Keratinocyte (primary cell): ENCODE data around the gene UCK2. TPM values are rescaled to one million over a fixed set of nuclear protein-coding genes. Genes with fewer than 3 reads are reported as not detected.

Experiments used
- DNase-seq: peaks from one replicate; pipeline ENCODE4 v3.0.0-alpha.2; 2011; ENCODE audit warnings: low read depth, missing footprints, low spot score
- FAIRE-seq: peaks from 2 replicates; lab custom pipeline; 2011; peaks lifted over from hg19 to GRCh38; lab: Jason Lieb, UNC
- H2AFZ ChIP-seq: 2 replicates; pipeline ENCODE4 v1.6.0; 2012; ENCODE audit warnings: low read length, control low read depth, inconsistent platforms; ENCODE audit not compliant: control insufficient read depth
- H3K27ac ChIP-seq: 2 replicates; pipeline ENCODE4 v1.5.1; 2011; ENCODE audit warnings: low read length; ENCODE audit not compliant: control insufficient read depth, insufficient read depth
- H3K27me3 ChIP-seq: 3 replicates; pipeline ENCODE4 v1.6.0; 2011; ENCODE audit warnings: low read length; ENCODE audit not compliant: control insufficient read depth, insufficient read depth; ENCODE audit errors: extremely low read depth
- H3K36me3 ChIP-seq, 2 experiments: 2 replicates in 1 of 2; 3 replicates in 1 of 2; pipeline ENCODE4 v1.5.1; 2011; ENCODE audit warnings: low read length in 2 of 2, mild to moderate bottlenecking in 1 of 2; ENCODE audit not compliant: control insufficient read depth in 2 of 2, insufficient read depth in 2 of 2; ENCODE audit errors: extremely low read depth in 1 of 2
- H3K4me1 ChIP-seq: 3 replicates; pipeline ENCODE4 v1.5.1; 2011; ENCODE audit warnings: low read length; ENCODE audit not compliant: control insufficient read depth, insufficient read depth; ENCODE audit errors: extremely low read depth
- H3K4me2 ChIP-seq: 3 replicates; pipeline ENCODE4 v1.6.0; 2011; ENCODE audit warnings: low read depth, low read length; ENCODE audit not compliant: control insufficient read depth, insufficient read depth; ENCODE audit errors: extremely low read depth
- H3K4me3 ChIP-seq, 3 experiments: fragments of 200-600 bp in 1 of 3; sonication (generic) in 1 of 3; 2 replicates in 2 of 3; 3 replicates in 1 of 3; pipeline ENCODE4 v1.5.1; 2011 to 2016; ENCODE audit warnings: low read length in 3 of 3, mild to moderate bottlenecking in 3 of 3, control low read depth in 2 of 3, inconsistent platforms in 1 of 3, low read depth in 1 of 3, mixed read lengths in 1 of 3, mixed run types in 1 of 3, moderate library complexity in 1 of 3; ENCODE audit not compliant: control insufficient read depth in 2 of 3, insufficient read depth in 2 of 3; ENCODE audit errors: extremely low read depth in 1 of 3
- H3K79me2 ChIP-seq: 2 replicates; pipeline ENCODE4 v1.6.0; 2012; ENCODE audit warnings: low read length; ENCODE audit not compliant: control insufficient read depth, insufficient read depth
- H3K9ac ChIP-seq: 3 replicates; pipeline ENCODE4 v1.6.0; 2011; ENCODE audit warnings: low read length; ENCODE audit not compliant: control insufficient read depth, insufficient read depth; ENCODE audit errors: extremely low read depth
- H3K9me1 ChIP-seq: 3 replicates; pipeline ENCODE4 v1.6.0; 2011; ENCODE audit warnings: low read length; ENCODE audit not compliant: control insufficient read depth, insufficient read depth; ENCODE audit errors: extremely low read depth
- H3K9me3 ChIP-seq: 2 replicates; pipeline ENCODE4 v1.5.1; 2012; ENCODE audit warnings: low read depth, low read length; ENCODE audit not compliant: control insufficient read depth
- H4K20me1 ChIP-seq: 3 replicates; pipeline ENCODE4 v1.6.0; 2011; ENCODE audit warnings: low read length; ENCODE audit not compliant: control insufficient read depth, insufficient read depth; ENCODE audit errors: extremely low read depth
- CTCF ChIP-seq, 3 experiments: IDR thresholded peaks in 1 of 3; conservative IDR thresholded peaks in 1 of 3; optimal IDR thresholded peaks in 1 of 3; 2 replicates in 2 of 3; 3 replicates in 1 of 3; pipeline versions ENCODE3 to v1.5.1; 2011; ENCODE audit warnings: low read length in 3 of 3, mild to moderate bottlenecking in 3 of 3, moderate library complexity in 2 of 3, control low read depth in 1 of 3, inconsistent platforms in 1 of 3; ENCODE audit not compliant: insufficient read depth in 2 of 3; ENCODE audit errors: extremely low read depth in 1 of 3
- EZH2 ChIP-seq: IDR thresholded peaks from one replicate; pipeline ENCODE4 v1.6.1; 2012; ENCODE audit warnings: inconsistent platforms, mild to moderate bottlenecking, low read length, moderate library complexity
- dilution Hi-C: fragments of 300-500 bp; cut with MboI; formaldehyde crosslinking; loops from one replicate; pipeline ENCODE4 v1.7.0; 2020; ENCODE audit warnings: low sequenced_read_pairs; ENCODE audit not compliant: extremely low pct_ligation_motif_present
- polyA plus RNA-seq, 5 experiments: library from polyadenylated mRNA; depleted of rRNA in 3 of 5; stranded (reverse) in 3 of 5; stranded (forward) in 1 of 5; unstranded in 1 of 5; fragments of >200 nt; gene quantifications; 1 replicate in 1 of 5; 2 replicates in 3 of 5; 3 replicates in 1 of 5; pipeline versions ENCODE4 v1.2.1 to v1.2.3, GENCODE V29; 2011 to 2012; ENCODE audit warnings: missing spikeins in 2 of 5, low read depth in 1 of 5, low replicate concordance in 1 of 5

UCK2 gene
- polyA plus RNA-seq, 1 donor (not counting 4 experiments of a cell fraction or from before 2014, with no cell fraction given), result 71.9 TPM

GRCh38 chr1:165885305-165885694 lies 57.9 kb downstream of the UCK2 start:
- Histone ChIP-seq H3K27ac (no peak overlapping the region), H3K9ac (no peak overlapping the region), H3K36me3 (peaks cover 0 to 3% of the 10 kb centered on the region in 2 experiments), H2AFZ (no peak overlapping the region), H3K4me1 (peaks cover 30% of the 10 kb centered on the region), H3K79me2 (peaks cover 91% of the 10 kb centered on the region), H3K4me3 (no peak overlapping the region), H4K20me1 (no peaks in the 10 kb centered on the region), H3K9me3 (no peaks in the 10 kb centered on the region), H3K4me2 (no peak overlapping the region), H3K27me3 (no peaks in the 10 kb centered on the region), H3K9me1 (no peaks in the 10 kb centered on the region)
- FAIRE-seq (no peak), DNase-seq (no peak)
- dilution Hi-C loops, result no loop called here
- TF ChIP-seq CTCF (optimal IDR thresholded peaks at IDR 0.05 in 1 of 3, IDR thresholded peaks at IDR 0.05 in 1 of 3, conservative IDR thresholded peaks at IDR 0.05 in 1 of 3; ENCODE audit: extremely low read depth in 1 of 3, insufficient read depth in 2 of 3, low read length in 3 of 3) (no peak), EZH2 (no peak)

- no peak overlapping the region for H2AFZ ChIP-seq
- H3K4me3 ChIP-seq, result no peak overlapping the region
- dilution Hi-C loops, result no loop called here
- peaks cover 90% of the 10 kb centered on the region for H3K79me2 ChIP-seq
- H3K27me3 ChIP-seq, result no peaks in the 10 kb centered on the region
- FAIRE-seq (no peak), DNase-seq (no peak)
- H3K4me2 ChIP-seq, result no peak overlapping the region
- no peaks in the 10 kb centered on the region for H3K9me1 ChIP-seq
- no peaks in the 10 kb centered on the region for H4K20me1 ChIP-seq
- no peaks in the 10 kb centered on the region for H3K9me3 ChIP-seq
- no peak overlapping the region for H3K27ac ChIP-seq
- H3K4me1 ChIP-seq, result peaks cover 30% of the 10 kb centered on the region
- peaks cover 5 to 8% of the 10 kb centered on the region in 2 experiments for H3K36me3 ChIP-seq
- TF ChIP-seq EZH2, result no peak
- no peak for TF ChIP-seq CTCF (optimal IDR thresholded peaks at IDR 0.05 in 1 of 3, IDR thresholded peaks at IDR 0.05 in 1 of 3, conservative IDR thresholded peaks at IDR 0.05 in 1 of 3; ENCODE audit: extremely low read depth in 1 of 3, insufficient read depth in 2 of 3, low read length in 3 of 3)
- no peak overlapping the region for H3K9ac ChIP-seq
Measured at GRCh38 chr1:165886193-165886592, 58.8 kb downstream of the UCK2 start.
